GM18873 (cell line): Measurements from ENCODE around the gene AVEN.

Experiments
- ATAC-seq: cut with Tn5 transposase; IDR thresholded peaks from one replicate; pipeline ENCODE4 v1.9.1; 2021; ENCODE audit warnings: mild to moderate bottlenecking, moderate library complexity, moderate number of reproducible peaks; ENCODE audit not compliant: unreplicated experiment, low FRiP score

The AVEN gene

DNA sequence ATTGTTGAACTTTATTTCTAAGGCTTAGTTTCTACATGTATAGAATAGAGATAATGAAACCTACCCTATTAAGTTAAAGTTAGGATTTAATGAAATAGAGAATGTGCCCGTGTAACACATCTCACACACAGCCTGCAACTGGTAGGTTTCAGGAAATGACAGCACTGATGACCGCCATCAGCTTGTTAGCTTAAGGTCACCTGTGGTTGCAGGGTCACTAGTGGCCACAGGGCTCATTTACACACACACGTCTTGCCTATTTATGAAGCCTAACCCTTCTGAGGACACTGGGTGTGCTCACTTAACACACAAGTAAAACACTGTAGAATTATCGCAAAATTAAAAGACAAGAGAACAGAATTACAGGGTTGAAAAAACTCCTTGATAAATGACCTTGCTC lies 50.6 kb downstream of the AVEN start:
- ATAC-seq, result no peak

DNA sequence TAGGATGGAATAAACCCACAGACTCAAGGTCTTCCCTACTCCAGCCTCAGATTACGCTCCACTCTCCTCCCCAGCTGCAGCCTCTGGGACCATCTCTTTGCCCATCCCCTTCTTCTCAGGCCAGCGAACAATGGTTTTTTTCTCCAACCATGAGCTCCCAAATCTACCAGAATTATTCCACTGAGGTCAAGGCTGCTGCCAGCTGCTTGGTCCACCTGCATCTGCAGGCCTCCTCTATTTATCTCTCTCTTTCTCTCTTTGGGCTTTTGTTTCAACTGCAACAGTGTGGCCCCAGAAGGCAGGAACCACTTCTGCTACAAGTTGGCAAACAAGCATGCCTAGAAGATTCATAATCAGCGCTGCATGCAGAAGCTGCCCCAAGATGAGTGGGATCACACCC lies 51.6 kb downstream of the AVEN start:
- ATAC-seq, result no peak

DNA sequence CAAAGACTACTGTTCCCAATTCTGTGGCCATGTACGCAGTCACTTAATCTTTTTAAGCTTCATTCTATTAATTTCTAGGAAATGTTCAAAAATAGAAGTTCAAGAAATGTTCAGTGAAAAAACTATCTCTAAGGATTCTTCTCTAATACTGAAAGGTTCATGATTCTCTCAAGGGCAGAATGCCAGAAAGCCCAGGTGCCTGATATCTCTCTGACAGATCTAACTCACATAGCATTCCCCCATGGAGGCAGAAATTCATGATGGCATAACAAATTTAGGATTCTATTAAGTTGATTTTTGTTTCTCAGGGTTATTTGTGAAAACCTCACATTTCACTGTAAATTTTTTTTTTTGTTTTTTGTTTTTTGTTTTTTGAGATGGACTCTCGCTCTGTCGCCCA lies 53.3 kb downstream of the AVEN start:
- ATAC-seq, result no peak

DNA sequence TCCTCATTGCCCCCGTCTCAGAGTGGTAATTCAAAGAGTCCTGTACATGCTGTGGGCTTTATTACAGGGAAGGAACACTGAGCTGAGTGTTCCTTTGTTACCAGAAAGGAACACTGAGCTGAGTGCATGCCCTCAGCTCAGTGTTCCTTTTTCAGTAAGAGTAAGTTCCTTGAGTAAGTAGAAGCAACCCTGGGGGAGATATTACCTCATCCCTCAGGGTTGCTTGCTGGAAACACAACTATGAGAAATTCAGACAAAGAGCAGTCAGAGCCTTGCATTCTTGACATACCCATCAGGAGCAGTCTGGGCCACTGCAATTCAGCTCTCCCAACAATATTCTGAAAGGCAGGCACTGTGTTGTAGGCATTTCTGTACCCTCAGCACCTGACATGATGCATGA lies 53.7 kb downstream of the AVEN start:
- ATAC-seq, result no peak

DNA sequence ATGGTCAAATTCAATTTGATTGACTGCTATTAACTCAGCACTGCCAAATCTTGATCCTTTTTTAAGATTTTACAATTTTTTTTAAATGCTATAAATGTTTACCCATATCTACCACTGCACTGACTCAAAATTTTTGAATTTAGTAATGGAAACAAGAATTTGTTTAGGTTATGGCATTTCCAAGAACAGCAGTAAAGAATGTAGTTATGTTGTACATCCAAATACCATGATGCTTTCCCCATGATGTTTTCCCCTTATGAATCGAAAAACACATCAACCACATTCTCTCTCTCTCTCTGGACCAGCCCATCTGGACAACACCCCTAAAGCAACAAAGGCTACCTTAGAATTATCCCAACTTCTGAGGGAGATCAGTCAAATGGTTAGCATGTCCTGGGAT lies 56.5 kb downstream of the AVEN start:
- ATAC-seq, result no peak

DNA sequence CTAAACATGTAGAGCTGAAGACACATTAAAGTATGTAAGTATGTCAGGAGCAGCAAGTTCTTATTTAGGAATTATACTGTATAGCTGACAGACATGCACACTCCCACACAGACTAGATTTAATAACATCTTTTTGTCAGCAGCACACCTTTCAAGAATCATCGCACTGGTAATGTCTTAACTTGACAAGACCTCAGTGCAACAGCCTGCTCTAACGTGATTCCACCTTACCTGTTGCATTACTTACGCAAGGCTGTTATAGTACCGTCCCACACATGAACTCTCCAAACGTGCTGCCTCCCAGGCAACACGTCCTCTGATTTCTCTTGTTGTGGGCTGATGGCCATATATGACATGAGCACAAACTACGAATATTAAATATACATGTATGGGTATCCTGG lies 58.8 kb downstream of the AVEN start:
- ATAC-seq, result no peak

DNA sequence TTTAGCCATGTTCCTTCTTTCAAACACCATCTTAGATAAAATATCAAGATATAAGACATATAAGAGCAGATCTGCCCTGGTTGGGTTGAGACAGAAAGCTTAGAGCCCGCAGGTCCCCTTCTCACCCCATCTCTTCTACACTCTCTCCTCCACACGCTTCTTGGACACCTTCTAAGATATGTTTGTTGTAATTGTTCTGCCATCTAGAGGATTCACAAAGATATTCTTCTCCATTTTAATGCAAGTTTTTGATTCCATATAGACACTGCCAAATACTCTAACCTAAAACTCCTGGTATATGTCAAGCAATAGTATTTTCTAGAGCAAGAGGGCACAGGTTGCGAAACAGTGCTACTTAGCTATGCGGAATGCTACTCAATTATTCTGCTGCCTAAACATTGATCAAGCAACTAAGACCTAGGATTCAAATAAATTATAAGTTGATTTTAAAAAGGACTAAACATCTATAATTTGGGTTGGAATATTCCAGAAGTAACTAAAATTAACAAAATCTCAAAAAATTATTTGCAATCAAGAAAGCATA lies 63.9 kb downstream of the AVEN start:
- no peak for ATAC-seq

DNA sequence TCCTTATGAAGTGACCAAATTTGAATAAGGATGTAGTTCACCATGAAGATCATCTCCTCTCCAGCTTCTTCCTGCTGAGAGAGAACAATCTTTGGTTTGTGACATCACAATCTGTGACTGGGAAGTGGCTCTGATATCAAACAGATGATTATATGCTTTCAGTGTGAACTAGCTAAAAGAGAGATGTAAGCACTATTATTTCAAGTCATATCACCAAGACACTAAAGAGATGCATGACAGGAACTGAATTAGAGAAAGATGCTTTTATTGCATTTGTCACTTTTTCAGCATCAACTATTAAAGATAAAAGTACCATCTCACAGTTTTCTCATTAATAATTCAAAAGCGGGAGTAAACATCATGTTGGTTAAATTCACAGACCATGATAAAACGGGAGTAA lies 67.2 kb downstream of the AVEN start:
- no peak for ATAC-seq

DNA sequence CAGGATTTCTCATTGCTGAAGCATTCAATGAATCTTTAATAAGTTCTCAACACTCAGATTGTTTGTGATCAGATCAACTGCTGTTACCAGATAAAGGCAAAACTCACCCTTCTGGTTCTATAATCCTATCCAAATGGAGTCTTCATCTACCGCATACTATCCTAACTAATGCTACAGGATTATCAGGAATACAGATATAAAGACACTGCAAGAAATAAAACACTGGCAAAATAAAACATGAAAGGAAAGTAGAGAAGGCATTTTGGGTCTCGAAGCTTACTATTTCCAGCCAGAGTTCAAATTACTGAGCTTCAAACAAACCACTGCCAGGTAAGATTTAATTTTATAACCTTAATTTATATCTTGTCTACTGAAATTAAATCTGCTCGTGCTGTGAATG lies 70.2 kb downstream of the AVEN start:
- ATAC-seq, result no peak

DNA sequence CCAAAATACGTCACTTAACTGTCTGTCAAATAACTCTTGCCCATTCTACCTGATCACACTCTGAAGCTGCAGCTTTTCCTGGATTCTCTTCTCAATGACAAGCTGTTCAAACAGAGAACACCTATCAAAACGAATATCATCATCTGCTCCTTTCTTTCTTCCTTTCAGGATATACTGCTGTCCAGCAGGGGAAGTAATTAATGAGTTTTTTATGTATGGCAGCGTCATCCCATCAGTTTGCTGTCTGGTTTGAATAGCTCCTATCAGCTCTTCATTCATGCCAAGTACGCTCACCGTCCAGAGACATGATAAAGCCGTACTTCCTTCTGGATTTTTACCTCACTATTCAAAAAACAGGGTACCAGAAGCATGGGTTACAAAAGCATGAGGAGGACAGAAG lies 70.8 kb downstream of the AVEN start, which contains the start of gene CHRM5:
CHRM5 (plus strand) TSS at position 274 of the 400 bp plus-strand sequence. CDS start 94,221 bp downstream, outside the sequence.
- no peak for ATAC-seq

DNA sequence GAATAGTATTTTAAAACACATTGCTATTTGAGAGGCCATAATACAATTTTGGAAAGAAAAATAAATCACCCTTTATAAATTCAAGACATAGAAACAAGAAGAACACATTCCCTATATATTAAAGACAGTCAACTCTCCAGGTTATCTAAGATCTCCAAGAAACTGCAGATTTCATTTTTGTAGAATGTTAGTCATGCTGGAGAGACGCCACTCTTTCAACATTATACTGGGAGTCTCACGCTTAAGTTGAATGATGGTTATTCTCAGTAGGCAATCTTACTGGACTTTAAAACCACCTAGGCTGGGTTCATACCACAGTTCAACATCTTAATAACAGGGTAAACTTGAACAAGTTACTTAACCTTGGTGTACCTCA lies 74.4 kb downstream of the AVEN start:
- no peak for ATAC-seq

DNA sequence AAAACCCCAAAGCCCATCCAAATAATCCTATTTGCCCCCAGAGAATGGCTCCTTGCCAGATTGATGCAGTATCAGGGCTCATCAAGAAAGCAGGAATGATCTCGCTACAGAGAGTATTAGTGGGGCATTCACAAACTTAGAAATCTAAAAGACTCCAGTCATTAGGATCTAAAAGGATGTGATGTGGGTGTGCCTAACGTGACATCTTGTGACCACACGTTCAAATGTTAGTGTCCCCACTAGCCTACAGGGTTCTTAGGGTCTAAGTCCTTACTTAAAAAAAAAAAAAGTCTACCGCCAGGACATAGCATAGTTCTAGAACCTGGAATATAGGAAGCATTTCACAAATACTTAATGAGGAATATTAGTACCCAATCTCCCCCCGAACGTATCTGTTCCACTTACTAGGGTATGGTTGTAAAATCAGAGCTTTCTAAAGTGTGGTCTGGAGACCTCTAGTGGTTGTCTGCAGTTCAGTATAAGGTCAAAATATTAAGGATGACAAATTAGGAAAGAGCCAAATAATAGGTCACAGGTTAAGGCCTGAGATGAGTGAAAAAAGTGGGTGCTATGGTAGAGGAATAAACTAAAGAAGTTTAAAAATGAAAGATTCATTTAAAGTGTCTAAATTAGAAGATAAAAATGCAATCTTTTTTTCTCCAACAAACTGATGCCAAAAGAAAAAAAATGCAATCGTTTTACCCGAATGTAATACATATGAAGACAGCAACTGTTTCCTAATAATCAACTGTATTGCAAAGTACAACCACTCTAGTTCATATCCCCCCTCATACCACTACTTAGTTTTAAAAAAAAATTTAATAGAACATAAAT lies 75.0 kb downstream of the AVEN start:
- no peak for ATAC-seq

DNA sequence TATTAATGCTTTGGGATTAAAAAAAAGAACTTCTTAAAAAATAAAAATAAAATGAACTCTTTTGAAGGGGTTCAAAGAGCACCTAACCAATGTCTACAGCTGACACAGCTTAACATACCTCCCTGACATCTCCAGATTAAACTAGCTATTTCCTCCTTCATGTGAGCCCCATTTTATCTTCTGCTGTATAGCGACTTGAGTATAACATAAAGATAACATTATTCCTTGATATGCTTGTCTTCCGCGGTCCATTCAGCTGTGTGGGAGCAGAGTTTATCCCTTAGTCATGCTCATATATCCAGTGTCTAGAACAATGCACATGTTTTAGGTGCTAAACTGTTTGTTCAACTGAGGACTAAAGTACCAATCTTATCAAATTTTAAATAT lies 78.5 kb downstream of the AVEN start:
- no peak for ATAC-seq

DNA sequence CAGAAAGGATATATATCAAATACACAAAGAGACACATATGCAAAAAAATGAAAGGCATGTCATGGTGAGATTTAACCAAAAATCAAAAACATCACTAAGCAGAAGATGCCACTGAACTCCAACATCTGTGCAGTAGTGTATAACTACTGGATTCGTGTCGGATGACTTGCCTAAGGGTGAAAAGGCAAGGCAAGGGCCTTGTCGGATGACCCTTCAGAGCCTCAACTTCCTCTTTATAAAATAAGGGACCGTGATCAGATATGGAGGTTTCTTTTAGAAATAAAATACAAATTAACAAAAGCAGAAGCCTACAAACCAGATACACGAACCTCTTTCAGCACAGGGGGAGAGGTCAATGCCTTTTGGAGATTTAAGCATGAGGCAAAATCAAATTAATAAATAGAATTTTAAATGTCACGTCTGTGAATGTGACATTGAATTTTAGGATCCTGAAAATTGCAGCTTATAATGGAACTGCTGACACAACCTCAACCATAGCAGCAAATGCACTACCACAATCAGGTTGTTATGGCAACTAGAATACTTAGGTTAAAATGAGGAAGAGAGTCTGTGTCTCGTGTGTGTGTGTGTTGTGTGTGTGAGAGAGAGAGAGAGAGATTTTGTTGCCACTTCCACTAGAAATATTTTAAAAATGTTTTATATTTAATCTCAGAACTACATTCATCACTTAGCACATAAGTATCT lies 79.0 kb downstream of the AVEN start:
- ATAC-seq, result no peak

DNA sequence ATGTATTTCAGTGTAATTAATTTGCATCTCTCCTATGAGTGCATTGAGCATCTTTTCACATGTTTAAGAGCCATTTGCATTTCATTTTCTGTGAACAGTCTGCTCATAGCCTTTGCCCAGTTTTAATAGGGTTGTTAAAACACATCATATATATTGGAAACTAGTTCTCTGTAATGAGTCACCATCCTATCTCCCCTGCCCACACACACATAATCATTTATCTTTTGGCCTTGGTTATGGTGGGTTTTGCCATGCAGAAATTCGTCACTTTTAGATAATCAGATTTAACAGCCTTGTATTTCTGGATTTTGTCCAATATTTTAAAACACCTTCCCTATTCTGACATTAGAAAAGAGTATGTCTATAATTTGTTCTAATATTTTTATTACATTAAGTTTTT lies 82.6 kb downstream of the AVEN start:
- ATAC-seq, result no peak

DNA sequence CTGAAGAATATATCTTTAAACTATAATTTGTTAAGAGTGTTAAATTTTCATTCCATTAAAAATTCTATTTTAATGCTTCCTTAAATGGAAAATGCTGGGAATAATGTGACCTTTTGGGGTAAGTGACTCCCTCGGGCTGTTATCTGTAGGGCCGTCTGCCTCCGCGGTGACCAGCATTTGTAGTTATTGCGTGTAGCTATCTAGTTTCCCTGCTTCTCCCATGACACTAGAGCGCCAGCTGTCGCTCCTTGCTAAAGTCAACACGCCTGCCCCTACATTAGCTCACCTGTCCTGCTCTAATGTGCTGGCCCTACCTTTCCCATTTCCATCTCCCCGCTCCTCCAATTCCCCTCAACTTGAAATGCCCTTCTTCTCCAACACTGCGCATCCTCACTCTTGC lies 83.1 kb downstream of the AVEN start:
- ATAC-seq, result no peak

DNA sequence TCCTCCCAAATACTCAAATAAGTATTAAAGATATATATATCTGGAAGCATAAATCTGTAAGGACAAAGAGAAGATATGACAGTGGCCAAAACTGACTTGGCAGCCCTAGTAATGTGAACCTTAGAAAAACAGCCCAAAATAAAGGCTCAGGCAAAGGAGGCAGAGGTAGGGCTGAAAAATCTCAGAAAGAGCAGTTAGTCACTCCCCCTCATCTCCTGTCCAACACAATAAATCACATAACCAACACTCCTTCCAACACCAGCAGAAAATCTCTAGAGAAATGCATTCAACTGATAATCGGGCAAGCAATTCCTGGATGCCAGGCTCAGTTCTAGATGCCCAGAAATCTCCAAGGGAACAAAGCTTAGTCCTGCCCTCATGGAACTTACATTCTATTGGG lies 92.9 kb downstream of the AVEN start:
- no peak for ATAC-seq

DNA sequence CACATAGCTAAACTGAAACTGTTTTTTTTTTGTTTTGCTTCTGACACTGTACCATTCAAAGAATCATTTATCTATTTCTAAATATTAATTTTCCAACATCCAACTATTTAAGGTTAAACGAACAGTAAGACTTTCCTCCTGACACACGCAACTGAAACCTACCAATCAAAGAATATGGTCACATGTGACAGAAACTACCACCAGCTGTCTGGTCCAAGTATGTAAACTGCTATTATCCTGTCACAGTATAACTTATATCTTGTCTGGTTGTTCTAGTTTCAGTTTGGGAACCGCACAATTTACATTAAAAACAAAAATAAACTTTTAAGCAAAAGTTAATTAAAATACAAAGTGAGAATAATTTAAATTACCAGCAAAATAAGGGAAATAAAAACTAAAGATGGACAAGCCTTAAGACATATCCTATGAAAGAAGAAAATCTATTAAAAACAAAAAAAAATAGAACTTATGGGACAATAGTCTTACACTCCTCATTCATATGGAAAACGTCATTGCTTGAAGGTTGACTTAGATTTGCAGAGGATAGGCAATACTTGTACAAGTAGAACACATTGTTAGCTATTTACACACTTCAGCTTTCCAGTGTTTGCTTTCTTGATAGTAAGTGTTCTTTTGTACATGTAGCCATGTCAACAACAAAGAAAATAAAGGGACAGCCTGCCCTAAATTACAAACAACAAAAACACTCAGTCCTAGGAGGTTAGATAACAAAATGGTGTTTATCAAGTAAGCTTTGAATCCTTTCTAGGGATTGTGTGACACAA lies 97.5 kb downstream of the AVEN start:
- no peak for ATAC-seq

DNA sequence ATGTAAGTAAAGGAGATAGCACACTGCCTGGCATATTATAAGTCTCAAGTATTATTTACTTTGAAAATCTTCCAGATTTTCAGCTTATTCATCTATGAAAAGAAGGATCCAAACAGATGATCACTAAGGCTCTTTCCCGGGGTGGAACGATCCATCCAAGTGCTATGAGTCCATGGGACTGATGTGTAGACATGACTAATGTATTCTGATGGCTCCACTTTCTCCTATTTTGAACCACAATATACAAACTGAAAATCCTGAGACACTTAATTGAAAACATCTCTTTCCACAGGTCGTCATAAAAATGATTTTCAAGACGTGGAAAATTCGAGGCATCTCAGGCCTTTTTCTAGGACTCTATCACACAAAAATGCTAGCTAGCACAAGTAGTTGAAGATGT lies 104.1 kb downstream of the AVEN start:
- no peak for ATAC-seq

DNA sequence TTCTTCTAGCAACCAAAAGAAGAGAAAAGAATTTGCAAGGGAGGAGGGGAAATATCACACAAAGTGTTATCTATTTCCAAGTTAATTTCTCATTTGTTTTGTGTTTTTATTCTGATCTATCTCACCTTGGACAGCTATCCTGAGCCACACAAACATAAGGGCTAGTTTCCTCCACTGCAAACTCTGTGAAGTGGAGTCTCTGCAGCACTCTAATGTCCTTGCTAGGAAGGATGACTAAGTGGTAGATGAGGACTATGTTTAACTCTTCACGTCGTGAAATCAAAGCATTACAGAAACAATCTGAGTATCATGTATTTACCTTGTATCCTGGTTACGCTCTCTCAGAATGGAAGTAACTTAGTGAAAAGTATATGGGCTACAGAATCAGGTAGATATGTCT lies 104.6 kb downstream of the AVEN start:
- no peak for ATAC-seq

DNA sequence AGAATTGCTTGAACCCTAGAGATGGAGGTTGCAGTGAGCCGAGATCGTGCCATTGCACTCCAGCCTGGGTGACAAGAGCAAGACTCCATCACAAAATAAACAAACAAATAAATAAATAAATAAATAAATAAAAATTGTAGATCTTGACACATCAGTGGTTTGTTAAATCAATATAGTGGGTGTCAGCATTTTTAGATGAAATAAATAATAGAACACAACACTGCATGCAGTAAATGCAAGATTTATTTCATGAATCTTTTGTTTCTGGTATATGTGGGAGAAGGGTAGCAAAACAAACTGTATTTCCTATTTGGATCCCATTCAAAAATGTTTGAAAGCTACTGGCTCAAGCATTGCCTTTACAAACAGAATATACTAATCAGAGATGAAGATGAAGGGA lies 106.3 kb downstream of the AVEN start:
- no peak for ATAC-seq
